ENCODE data around the gene ATP1A3. TPM values are rescaled to one million over a fixed set of nuclear protein-coding genes. Genes with fewer than 3 reads are reported as not detected.

The ATP1A3 gene
- total and polyA plus RNA-seq, 4 donors, result 0.09 to 0.40 (median 0.13) TPM

- H3K4me1 ChIP-seq (ENCODE audit: control insufficient read depth in 5 of 5, insufficient read depth in 5 of 5, low read length in 5 of 5), result peaks cover 0 to 15% (median 4%) of the 10 kb centered on the region in 5 donors
- no peak for TF ChIP-seq CTCF (IDR thresholded peaks at IDR 0.05; ENCODE audit: control extremely low read depth, extremely low read depth)
- H3K9me3 ChIP-seq (ENCODE audit: control insufficient read depth in 4 of 4, insufficient read depth in 3 of 4, low read length in 3 of 4), result no peaks in the 10 kb centered on the region
- no peaks in the 10 kb centered on the region for H3K27me3 ChIP-seq (ENCODE audit: control insufficient read depth in 3 of 3, insufficient read depth in 3 of 3, low read length in 2 of 3)
- no peaks in the 10 kb centered on the region for H3K36me3 ChIP-seq (ENCODE audit: control insufficient read depth in 4 of 4, insufficient read depth in 4 of 4, low read length in 4 of 4)
- DNase-seq (no peak), ATAC-seq (ENCODE audit: insufficient read depth, low FRiP score) (no peak)
- no peak overlapping the region for H3K9ac ChIP-seq (ENCODE audit: insufficient read depth in 1 of 2, low read length in 2 of 2)
- WGBS, 2 donors, result 69% methylated on average over 8 of the region's 8 CpGs
- no peak overlapping the region for H3K27ac ChIP-seq (ENCODE audit: low read depth in 1 of 2, low read length in 1 of 2)
- no peak overlapping the region for H3K4me3 ChIP-seq
Observed at GRCh38 chr19:42028304-42029216, 34.5 kb upstream of the ATP1A3 start.

GRCh38 chr19:42024622-42025111 lies 30.6 kb upstream of the ATP1A3 start:
- TF ChIP-seq CTCF (IDR thresholded peaks at IDR 0.05; ENCODE audit: control extremely low read depth, extremely low read depth), result no peak
- peak; percentile 95 to 98 (median 95) for DNase-seq
- no peak overlapping the region for H3K4me3 ChIP-seq
- no peaks in the 10 kb centered on the region for H3K9me3 ChIP-seq (ENCODE audit: control insufficient read depth in 4 of 4, insufficient read depth in 3 of 4, low read length in 3 of 4)
- H3K9ac ChIP-seq (ENCODE audit: insufficient read depth in 1 of 2, low read length in 2 of 2), result no peak overlapping the region
- no peaks in the 10 kb centered on the region for H3K27me3 ChIP-seq (ENCODE audit: control insufficient read depth in 3 of 3, insufficient read depth in 3 of 3, low read length in 2 of 3)
- 55 to 76% methylated on average over 10 to 12 of the region's 12 CpGs for WGBS, 2 donors
- no peaks in the 10 kb centered on the region for H3K36me3 ChIP-seq (ENCODE audit: control insufficient read depth in 4 of 4, insufficient read depth in 4 of 4, low read length in 4 of 4)
- H3K4me1 ChIP-seq (ENCODE audit: control insufficient read depth in 5 of 5, insufficient read depth in 5 of 5, low read length in 5 of 5), result peaks cover 0 to 14% (median 4%) of the 10 kb centered on the region in 5 donors
- ATAC-seq (ENCODE audit: insufficient read depth, low FRiP score), result no peak
- H3K27ac ChIP-seq (ENCODE audit: low read depth in 1 of 2, low read length in 1 of 2), result no peak overlapping the region

GRCh38 chr19:42023943-42024260 lies 29.9 kb upstream of the ATP1A3 start:
- DNase-seq (no peak), ATAC-seq (ENCODE audit: insufficient read depth, low FRiP score) (no peak)
- 86 to 93% methylated on average over 4 of the region's 4 CpGs for WGBS, 2 donors
- H3K27me3 ChIP-seq (ENCODE audit: control insufficient read depth in 3 of 3, insufficient read depth in 3 of 3, low read length in 2 of 3), result no peaks in the 10 kb centered on the region
- no peaks in the 10 kb centered on the region for H3K36me3 ChIP-seq (ENCODE audit: control insufficient read depth in 4 of 4, insufficient read depth in 4 of 4, low read length in 4 of 4)
- H3K4me3 ChIP-seq, result no peak overlapping the region
- no peaks in the 10 kb centered on the region for H3K9me3 ChIP-seq (ENCODE audit: control insufficient read depth in 4 of 4, insufficient read depth in 3 of 4, low read length in 3 of 4)
- H3K4me1 ChIP-seq (ENCODE audit: control insufficient read depth in 5 of 5, insufficient read depth in 5 of 5, low read length in 5 of 5), result peaks cover 0 to 14% (median 4%) of the 10 kb centered on the region in 5 donors
- TF ChIP-seq CTCF (IDR thresholded peaks at IDR 0.05; ENCODE audit: control extremely low read depth, extremely low read depth), result no peak
- no peak overlapping the region for H3K27ac ChIP-seq (ENCODE audit: low read depth in 1 of 2, low read length in 1 of 2)
- H3K9ac ChIP-seq (ENCODE audit: insufficient read depth in 1 of 2, low read length in 2 of 2), result no peak overlapping the region

Data from lung (tissue), 12 donors.